GM12872 (cell line): ENCODE data around the gene ANKLE2.

Source experiments
- TF ChIP-seq, protein P1 (sequence below): IDR thresholded peaks from 3 replicates; pipeline ENCODE4 v1.5.1; 2011; ENCODE audit warnings: low read depth, mild to moderate bottlenecking, low read length, moderate library complexity; ENCODE audit not compliant: insufficient read depth

The ANKLE2 gene

DNA sequence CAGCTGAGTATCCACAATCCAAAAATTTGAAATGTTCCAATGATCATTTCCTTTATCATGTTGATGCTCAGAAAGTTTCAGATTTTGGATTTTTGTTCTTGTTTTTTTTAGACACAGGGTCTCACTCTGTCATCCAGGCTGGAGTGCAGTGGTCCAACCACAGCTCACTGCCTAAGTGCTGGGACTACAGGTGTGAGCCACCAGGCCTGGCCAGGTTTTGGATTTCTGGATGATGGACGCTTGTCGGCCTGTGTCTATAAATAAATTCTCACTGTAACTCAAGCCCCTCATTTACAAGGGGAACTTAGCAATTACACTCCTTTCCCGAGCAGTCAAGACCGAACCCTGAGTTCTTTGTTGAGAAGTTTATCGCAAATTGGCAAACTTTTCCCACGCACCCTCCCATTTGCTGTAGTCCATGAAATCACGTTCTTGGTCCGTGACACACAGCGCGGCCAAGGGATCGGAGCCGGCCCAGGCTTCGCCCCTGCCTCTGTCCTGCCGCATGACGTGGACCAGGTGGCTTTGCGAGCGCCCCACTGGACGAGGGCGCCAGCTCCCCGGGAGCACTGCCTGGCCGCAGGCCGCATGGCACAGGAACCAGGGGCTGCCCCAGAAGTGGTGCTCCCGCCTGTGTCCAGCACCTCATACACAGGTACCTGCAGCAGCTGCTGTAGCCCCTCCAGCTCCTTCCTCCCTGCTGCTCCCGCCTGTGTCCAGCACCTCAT is 14.0 kb upstream of the ANKLE2 start:
- TF ChIP-seq, protein P1, sequence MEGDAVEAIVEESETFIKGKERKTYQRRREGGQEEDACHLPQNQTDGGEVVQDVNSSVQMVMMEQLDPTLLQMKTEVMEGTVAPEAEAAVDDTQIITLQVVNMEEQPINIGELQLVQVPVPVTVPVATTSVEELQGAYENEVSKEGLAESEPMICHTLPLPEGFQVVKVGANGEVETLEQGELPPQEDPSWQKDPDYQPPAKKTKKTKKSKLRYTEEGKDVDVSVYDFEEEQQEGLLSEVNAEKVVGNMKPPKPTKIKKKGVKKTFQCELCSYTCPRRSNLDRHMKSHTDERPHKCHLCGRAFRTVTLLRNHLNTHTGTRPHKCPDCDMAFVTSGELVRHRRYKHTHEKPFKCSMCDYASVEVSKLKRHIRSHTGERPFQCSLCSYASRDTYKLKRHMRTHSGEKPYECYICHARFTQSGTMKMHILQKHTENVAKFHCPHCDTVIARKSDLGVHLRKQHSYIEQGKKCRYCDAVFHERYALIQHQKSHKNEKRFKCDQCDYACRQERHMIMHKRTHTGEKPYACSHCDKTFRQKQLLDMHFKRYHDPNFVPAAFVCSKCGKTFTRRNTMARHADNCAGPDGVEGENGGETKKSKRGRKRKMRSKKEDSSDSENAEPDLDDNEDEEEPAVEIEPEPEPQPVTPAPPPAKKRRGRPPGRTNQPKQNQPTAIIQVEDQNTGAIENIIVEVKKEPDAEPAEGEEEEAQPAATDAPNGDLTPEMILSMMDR: no peak

DNA sequence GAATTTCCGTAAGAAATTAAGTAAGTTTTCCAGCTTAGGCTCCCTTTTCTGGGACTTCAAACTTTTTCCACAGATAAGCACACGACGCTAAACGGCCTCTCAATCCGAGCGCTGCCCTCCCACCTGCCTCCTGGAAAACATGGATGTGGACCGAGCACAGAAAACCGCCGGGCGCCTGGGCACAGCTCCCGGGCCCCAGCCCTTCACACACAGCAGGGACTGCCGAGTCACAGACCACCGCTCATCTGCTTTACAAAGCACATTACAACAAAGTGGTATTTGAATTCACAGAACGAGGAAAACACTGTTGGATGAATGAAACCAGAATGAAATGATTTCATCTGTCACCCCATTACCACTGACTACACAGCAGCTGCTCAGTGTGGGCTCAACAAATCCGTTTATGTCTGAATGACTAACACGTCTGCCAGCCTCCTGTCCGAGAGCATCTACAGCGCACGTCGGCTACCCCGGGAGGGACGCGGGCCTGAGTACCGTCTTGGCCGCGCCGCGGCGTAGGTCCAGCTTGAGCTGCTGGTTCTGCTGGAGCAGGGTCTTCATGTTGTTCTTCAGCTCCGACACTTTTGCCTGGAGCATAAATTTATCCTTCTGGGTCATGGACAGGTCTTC is 13.1 kb upstream of the ANKLE2 start:
- TF ChIP-seq, protein P1: no peak

DNA sequence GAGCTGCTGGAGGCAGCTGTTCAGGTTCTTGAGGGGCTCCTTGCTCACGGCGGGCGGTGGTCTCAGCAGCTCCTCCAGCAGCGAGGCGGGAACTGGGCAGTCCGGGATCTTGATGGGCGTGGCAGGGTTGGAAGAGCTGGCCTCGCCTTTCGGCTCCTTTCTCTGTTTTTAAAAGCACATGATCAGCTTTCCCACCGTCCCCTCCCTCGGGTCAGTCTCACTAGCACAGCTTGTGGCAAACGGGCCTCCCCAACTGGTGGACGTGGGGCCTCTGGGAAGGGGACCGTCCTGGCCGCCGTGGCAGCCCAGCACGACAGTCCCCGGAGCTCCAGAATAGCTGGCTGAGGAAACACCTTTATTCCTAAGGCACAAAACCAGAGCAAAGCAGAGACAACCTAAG is 12.5 kb upstream of the ANKLE2 start:
- TF ChIP-seq, protein P1: no peak

GRCh38 chr12:132773077-132773955 is 11.7 kb upstream of the ANKLE2 start:
- TF ChIP-seq, protein P1: no peak

- TF ChIP-seq, protein P1: no peak
Measured at GRCh38 chr12:132772606-132773005, 11.0 kb upstream of the ANKLE2 start.

DNA sequence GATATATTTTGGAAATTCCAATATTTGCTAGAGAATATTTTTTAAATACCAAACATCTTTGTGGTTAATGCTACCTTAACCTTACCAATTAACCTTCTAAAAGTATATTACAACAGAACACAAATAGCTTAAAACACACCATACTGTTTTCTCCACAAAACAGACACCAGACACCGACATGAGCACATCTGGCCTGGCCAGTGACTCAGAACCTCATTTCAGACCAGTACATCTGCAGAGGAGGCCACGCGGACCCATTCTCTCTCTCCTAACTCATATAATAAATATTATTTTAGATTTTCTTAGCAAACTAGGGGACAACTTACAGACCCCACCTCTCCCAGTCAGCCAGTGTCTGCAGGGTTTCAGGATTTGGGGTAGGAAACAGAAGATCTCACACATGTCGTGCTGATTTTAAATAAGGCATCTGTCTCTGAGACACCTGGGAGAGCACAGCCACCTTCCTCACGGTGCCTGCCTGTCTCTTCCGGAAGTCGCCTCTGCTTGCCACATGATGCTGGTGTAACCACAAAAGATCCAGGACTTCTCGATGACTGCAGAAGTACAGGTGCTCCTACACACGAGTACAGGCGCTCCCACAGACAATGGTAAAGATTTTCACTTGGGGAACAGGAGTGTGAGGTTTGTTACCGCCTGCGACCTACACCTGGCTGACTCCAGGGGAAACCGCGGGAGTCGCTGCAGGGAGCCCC is 9.7 kb upstream of the ANKLE2 start:
- TF ChIP-seq, protein P1: no peak
